ENCODE data around the gene MYO1D.

MYO1D gene

GRCh38 chr17:32568705-32569104 is 308.2 kb downstream of the MYO1D start:
- H3K4me3 ChIP-seq (ENCODE audit: low read length): no peak overlapping the region
- no peak for TF ChIP-seq CTCF (IDR thresholded peaks at IDR 0.05; ENCODE audit: insufficient read depth, low read depth, low read length, missing control alignments)
- peak; percentile 73 for DNase-seq (ENCODE audit: low read depth)

- TF ChIP-seq CTCF (IDR thresholded peaks at IDR 0.05; ENCODE audit: insufficient read depth, low read depth, low read length, missing control alignments): no peak
- peak; percentile 46 for DNase-seq (ENCODE audit: low read depth)
- H3K4me3 ChIP-seq (ENCODE audit: low read length): no peak overlapping the region
Measured at GRCh38 chr17:32567511-32567910, 309.4 kb downstream of the MYO1D start.

GRCh38 chr17:32567086-32567485 is 309.8 kb downstream of the MYO1D start:
- no peak overlapping the region for H3K4me3 ChIP-seq (ENCODE audit: low read length)
- TF ChIP-seq CTCF (IDR thresholded peaks at IDR 0.05; ENCODE audit: insufficient read depth, low read depth, low read length, missing control alignments): no peak
- DNase-seq (ENCODE audit: low read depth): peak; percentile 40

- TF ChIP-seq CTCF (IDR thresholded peaks at IDR 0.05; ENCODE audit: insufficient read depth, low read depth, low read length, missing control alignments): no peak
Measured at GRCh38 chr17:32566303-32566702, 310.6 kb downstream of the MYO1D start.

GRCh38 chr17:32565401-32565800 is 311.5 kb downstream of the MYO1D start:
- no peak for TF ChIP-seq CTCF (IDR thresholded peaks at IDR 0.05; ENCODE audit: insufficient read depth, low read depth, low read length, missing control alignments)
- H3K4me3 ChIP-seq (ENCODE audit: low read length): no peak overlapping the region
- no peak for DNase-seq (ENCODE audit: low read depth)

More at GRCh38 chr17:32566303-32566702, 310.6 kb downstream of the MYO1D start:
- no peak for DNase-seq (ENCODE audit: low read depth)
- H3K4me3 ChIP-seq (ENCODE audit: low read length): no peak overlapping the region

GRCh38 chr17:32564325-32564724 is 312.6 kb downstream of the MYO1D start:
- TF ChIP-seq CTCF (IDR thresholded peaks at IDR 0.05; ENCODE audit: insufficient read depth, low read depth, low read length, missing control alignments): no peak
- no peak overlapping the region for H3K4me3 ChIP-seq (ENCODE audit: low read length)
- peak; percentile 42 for DNase-seq (ENCODE audit: low read depth)

- no peak for TF ChIP-seq CTCF (IDR thresholded peaks at IDR 0.05; ENCODE audit: insufficient read depth, low read depth, low read length, missing control alignments)
- no peak for DNase-seq (ENCODE audit: low read depth)
- H3K4me3 ChIP-seq (ENCODE audit: low read length): no peak overlapping the region
Measured at GRCh38 chr17:32563583-32563982, 313.3 kb downstream of the MYO1D start.

All from epithelial cell of esophagus (primary cell).